ENCODE data around the gene NANS.

Gene NANS

DNA sequence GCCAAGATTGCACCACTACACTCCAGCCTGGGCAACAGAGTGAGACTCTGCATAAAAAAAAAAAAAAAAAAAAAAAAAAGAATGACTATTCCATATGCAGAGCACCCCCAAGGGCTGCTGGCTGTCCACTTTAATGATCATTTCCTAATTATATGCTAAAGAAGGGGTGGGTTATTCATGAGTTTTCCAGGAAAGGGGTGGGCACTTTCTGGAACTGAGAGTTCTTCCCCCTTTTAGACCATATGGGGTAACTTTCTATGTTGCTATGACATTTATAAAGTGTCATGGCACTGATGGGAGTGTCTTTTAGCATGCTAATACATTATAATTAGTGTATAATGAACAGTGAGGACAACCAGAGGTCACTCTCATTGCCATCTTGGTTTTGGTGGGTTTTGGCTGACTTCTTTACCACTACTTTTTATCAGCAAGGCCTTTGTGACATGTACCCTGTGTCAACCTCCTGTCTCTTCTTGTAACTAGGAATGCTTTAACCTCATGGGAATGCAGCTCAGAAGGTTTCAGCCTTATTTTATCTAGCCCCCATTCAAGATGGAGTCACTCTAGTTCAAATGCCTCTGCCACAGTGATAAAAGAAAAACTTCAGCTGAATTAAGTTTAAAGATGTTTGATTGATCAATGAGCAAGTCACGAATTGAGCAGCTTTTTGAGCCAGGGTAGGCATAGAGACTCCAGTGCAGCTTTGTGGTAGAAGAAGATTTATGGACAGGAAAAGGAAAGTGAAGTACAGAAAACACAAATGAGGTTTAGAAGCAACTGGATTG, 7.1 kb upstream of the NANS start:
- no peak overlapping the region for H3K27ac ChIP-seq
- no peak for DNase-seq
- TF ChIP-seq, protein P1, sequence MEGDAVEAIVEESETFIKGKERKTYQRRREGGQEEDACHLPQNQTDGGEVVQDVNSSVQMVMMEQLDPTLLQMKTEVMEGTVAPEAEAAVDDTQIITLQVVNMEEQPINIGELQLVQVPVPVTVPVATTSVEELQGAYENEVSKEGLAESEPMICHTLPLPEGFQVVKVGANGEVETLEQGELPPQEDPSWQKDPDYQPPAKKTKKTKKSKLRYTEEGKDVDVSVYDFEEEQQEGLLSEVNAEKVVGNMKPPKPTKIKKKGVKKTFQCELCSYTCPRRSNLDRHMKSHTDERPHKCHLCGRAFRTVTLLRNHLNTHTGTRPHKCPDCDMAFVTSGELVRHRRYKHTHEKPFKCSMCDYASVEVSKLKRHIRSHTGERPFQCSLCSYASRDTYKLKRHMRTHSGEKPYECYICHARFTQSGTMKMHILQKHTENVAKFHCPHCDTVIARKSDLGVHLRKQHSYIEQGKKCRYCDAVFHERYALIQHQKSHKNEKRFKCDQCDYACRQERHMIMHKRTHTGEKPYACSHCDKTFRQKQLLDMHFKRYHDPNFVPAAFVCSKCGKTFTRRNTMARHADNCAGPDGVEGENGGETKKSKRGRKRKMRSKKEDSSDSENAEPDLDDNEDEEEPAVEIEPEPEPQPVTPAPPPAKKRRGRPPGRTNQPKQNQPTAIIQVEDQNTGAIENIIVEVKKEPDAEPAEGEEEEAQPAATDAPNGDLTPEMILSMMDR (IDR thresholded peaks at IDR 0.05; ENCODE audit: low read depth, low read length): no peak
- no peaks in the 10 kb centered on the region for H3K27me3 ChIP-seq (ENCODE audit: insufficient read depth, low read depth, severe bottlenecking)
- H3K36me3 ChIP-seq: no peaks in the 10 kb centered on the region
- H3K9me3 ChIP-seq (ENCODE audit: severe bottlenecking): peaks cover 3% of the 10 kb centered on the region
- no peak overlapping the region for H3K4me3 ChIP-seq (ENCODE audit: low read depth, low read length)

DNA sequence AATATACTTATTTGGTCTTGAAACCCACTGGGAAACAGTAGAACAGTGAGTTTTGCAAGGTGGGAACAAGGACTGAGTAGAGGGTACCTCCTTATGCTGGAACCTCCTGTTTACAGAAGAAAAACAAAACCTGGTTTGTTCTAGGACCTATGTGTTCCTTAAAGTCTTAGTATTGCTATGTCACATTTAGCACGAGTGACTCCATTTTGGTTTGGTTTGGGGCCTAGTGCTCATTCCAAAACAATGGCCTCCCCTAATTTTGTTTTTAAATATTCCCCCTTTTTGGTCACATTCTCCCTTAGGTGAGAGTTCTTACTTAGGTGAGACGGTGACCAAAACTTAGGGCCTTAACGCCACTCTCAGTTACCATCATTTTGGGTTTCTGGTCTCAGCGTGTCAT, 6.2 kb upstream of the NANS start:
- Histone ChIP-seq H3K27me3 (ENCODE audit: insufficient read depth, low read depth, severe bottlenecking) (no peaks in the 10 kb centered on the region), H3K9me3 (ENCODE audit: severe bottlenecking) (no peaks in the 10 kb centered on the region), H3K27ac (no peak overlapping the region), H3K4me3 (ENCODE audit: low read depth, low read length) (no peak overlapping the region), H3K36me3 (no peaks in the 10 kb centered on the region)
- TF ChIP-seq, protein P1 (IDR thresholded peaks at IDR 0.05; ENCODE audit: low read depth, low read length): no peak
- no peak for DNase-seq

DNA sequence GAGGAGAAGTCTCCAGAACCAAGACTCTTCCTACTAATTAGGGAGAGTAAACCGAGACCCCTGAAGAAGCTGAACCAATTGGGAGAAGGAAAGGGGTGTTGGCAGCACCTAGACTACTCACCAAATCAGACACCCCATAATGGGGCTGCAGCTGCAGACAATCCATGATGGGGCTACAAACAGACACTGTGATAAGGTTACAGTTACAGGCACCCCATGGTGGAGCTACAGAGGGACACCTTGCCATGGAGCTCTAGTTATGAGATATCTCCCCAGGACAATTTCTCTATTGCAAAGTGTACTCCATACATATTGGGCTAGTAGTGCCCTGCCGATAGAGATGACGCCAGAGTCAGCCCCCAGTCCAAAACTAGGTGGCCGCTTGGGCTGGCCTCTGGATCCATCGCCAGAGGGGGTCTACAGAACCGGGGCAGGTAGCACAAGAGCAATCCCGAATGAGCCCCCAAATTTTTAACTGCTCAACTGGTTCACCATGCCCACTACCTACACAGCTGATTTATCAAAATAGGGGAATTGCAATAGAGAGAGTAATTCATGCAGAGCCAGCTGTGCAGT, 2.1 kb upstream of the NANS start:
- H3K9me3 ChIP-seq (ENCODE audit: severe bottlenecking): no peaks in the 10 kb centered on the region
- no peak overlapping the region for H3K27ac ChIP-seq
- TF ChIP-seq, protein P1 (IDR thresholded peaks at IDR 0.05; ENCODE audit: low read depth, low read length): no peak
- no peaks in the 10 kb centered on the region for H3K27me3 ChIP-seq (ENCODE audit: insufficient read depth, low read depth, severe bottlenecking)
- peaks cover 5% of the 10 kb centered on the region for H3K36me3 ChIP-seq
- no peak overlapping the region for H3K4me3 ChIP-seq (ENCODE audit: low read depth, low read length)
- DNase-seq: no peak

DNA sequence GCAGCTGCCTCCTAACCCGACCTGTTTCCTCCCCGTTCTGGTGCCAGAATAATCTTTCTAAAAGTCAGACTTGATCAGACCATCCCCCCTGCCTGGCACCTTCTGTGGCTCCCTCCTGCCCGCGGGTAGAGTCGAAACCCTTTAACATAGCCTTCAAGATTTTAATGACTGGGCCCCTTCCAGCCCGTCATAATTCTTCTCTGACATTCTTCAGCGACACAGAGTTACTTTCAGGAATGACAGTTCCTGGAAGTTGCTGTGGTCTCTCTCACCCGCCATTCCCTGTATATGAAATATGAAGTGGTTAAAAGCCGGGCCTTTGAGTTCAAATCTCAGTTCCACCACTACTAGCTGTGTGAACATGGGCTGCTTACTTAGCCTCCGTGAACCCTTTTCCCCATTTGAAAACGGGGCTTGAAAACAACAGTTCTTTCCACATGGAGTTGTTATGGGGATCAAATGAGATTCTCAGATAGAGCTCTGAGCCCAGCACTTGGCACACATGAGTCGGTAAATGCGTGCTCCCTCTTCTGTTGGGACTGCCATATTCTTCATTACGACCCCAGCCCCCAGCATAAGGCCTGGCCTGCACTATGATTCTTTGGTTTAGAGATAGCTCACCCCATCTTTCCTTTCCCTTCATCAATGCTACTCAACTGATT, 737 bp downstream of the NANS start:
- TF ChIP-seq, protein P1 (IDR thresholded peaks at IDR 0.05; ENCODE audit: low read depth, low read length): no peak
- Histone ChIP-seq H3K27ac (peak overlapping the region; percentile 71), H3K36me3 (peaks cover 22% of the 10 kb centered on the region), H3K27me3 (ENCODE audit: insufficient read depth, low read depth, severe bottlenecking) (no peaks in the 10 kb centered on the region), H3K9me3 (ENCODE audit: severe bottlenecking) (no peaks in the 10 kb centered on the region), H3K4me3 (ENCODE audit: low read depth, low read length) (peak overlapping the region; percentile 61)
- no peak for DNase-seq

DNA sequence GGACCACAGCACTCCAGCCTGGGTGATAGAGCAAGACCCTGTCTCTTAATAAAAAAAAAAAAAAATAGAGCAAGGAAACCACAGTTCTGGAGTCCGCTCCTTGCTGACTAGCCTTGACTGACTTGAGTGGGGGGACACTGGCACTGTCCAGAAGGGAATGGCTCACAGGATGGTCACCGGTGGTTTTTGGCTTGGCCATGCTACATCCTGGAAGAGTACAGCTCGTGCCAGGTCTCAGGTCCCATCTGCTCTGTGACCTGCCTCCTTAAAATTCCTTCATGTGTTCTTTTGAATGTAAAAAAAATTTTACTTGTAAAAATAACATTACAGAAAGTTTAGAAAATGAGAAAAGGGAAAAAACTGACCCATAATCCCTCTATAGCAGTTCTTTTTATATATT, 5.6 kb downstream of the NANS start:
- H3K9me3 ChIP-seq (ENCODE audit: severe bottlenecking): no peaks in the 10 kb centered on the region
- no peak for DNase-seq

More for the DNA sequence above, 5.6 kb downstream of the NANS start:
- Histone ChIP-seq H3K27me3 (ENCODE audit: insufficient read depth, low read depth, severe bottlenecking) (no peaks in the 10 kb centered on the region), H3K4me3 (ENCODE audit: low read depth, low read length) (no peak overlapping the region), H3K27ac (no peak overlapping the region), H3K36me3 (peaks cover 62% of the 10 kb centered on the region)
- TF ChIP-seq, protein P1 (IDR thresholded peaks at IDR 0.05; ENCODE audit: low read depth, low read length): no peak
